ENCODE results near the gene CUEDC1. TPM values are rescaled to one million over a fixed set of nuclear protein-coding genes. Genes with fewer than 3 reads are reported as not detected.

The CUEDC1 gene
- total and polyA plus RNA-seq, 2 of the 13 experiments (the other 11 are each of a cell fraction or from before 2014, with no cell fraction given) = 7.4 to 12.9 TPM

GRCh38 chr17:57864273-57864672 lies 90.9 kb downstream of the CUEDC1 start:
- H3K9ac ChIP-seq (ENCODE audit: insufficient read depth, low read depth, low read length) = 0 out of 2 replicates have a peak overlapping the region, but pooled peaks have one; percentile 7
- no TSS peak for BruUV-seq (replicated peaks)
- no peaks in the 10 kb centered on the region for H3K9me3 ChIP-seq (ENCODE audit: low read length)
- no peaks in the 10 kb centered on the region for H4K20me1 ChIP-seq (ENCODE audit: insufficient read depth, low read length)
- 91% methylated on average over 8 of the region's 8 CpGs for WGBS (ENCODE audit: low lambda C conversion rate)
- DNase-seq (ENCODE audit: low spot score) (no peak), ATAC-seq (no peak), FAIRE-seq (no peak)
- peaks cover 14% of the 10 kb centered on the region for H3K79me2 ChIP-seq (ENCODE audit: insufficient read depth, low read length)
- ChIA-PET POLR2A (interaction anchor here (1.7 to 9.4 kb wide), 7 partner anchors 9 to 142 kb away, joined by 3 to 177 read pairs (median 43); partner anchors contain the start of genes MRPS23, SRSF1 and VEZF1), CTCF (ENCODE audit: low intra/inter-chr PET ratio, low total read pairs) (no interaction called here)
- no peaks in the 10 kb centered on the region; a peak in 1 of 5 replicates for H3K27me3 ChIP-seq (ENCODE audit: control insufficient read depth in 1 of 2, insufficient read depth in 2 of 2, low read length in 2 of 2)
- peaks cover 56% of the 10 kb centered on the region for H3K4me1 ChIP-seq (ENCODE audit: insufficient read depth, low read length)
- H3K36me3 ChIP-seq (replicated peaks in 1 of 2; ENCODE audit: control insufficient read depth in 1 of 2, insufficient read depth in 2 of 2, low read length in 2 of 2) = peaks cover 0 to 7% of the 10 kb centered on the region in 2 experiments; a peak in 1 of 5 replicates
- intact Hi-C loops (cut with micrococcal nuclease; ENCODE audit: unreplicated experiment) = no loop called here
- H3K4me2 ChIP-seq (ENCODE audit: low read depth, low read length) = peak overlapping the region; percentile 88
- in situ Hi-C loops (cut with HindIII; ENCODE audit: extremely low pct_ligation_motif_present, low pct_unique_long_range_greater_than_20kb) = loop anchor here (5.0 kb wide), 1 partner anchor 133 kb away; no protein-coding TSS in a partner anchor
- H2AFZ ChIP-seq (ENCODE audit: low read length) = no peak overlapping the region
- H3K27ac ChIP-seq (ENCODE audit: extremely low read length, insufficient read depth, low read length) = no peak overlapping the region
- peak overlapping the region in 1 of 3 experiments; percentile 90; a peak in 2 of 6 replicates for H3K4me3 ChIP-seq (replicated peaks in 1 of 3; ENCODE audit: insufficient read depth in 1 of 3, low read depth in 2 of 3, low read length in 3 of 3)
- TF ChIP-seq, protein P1, sequence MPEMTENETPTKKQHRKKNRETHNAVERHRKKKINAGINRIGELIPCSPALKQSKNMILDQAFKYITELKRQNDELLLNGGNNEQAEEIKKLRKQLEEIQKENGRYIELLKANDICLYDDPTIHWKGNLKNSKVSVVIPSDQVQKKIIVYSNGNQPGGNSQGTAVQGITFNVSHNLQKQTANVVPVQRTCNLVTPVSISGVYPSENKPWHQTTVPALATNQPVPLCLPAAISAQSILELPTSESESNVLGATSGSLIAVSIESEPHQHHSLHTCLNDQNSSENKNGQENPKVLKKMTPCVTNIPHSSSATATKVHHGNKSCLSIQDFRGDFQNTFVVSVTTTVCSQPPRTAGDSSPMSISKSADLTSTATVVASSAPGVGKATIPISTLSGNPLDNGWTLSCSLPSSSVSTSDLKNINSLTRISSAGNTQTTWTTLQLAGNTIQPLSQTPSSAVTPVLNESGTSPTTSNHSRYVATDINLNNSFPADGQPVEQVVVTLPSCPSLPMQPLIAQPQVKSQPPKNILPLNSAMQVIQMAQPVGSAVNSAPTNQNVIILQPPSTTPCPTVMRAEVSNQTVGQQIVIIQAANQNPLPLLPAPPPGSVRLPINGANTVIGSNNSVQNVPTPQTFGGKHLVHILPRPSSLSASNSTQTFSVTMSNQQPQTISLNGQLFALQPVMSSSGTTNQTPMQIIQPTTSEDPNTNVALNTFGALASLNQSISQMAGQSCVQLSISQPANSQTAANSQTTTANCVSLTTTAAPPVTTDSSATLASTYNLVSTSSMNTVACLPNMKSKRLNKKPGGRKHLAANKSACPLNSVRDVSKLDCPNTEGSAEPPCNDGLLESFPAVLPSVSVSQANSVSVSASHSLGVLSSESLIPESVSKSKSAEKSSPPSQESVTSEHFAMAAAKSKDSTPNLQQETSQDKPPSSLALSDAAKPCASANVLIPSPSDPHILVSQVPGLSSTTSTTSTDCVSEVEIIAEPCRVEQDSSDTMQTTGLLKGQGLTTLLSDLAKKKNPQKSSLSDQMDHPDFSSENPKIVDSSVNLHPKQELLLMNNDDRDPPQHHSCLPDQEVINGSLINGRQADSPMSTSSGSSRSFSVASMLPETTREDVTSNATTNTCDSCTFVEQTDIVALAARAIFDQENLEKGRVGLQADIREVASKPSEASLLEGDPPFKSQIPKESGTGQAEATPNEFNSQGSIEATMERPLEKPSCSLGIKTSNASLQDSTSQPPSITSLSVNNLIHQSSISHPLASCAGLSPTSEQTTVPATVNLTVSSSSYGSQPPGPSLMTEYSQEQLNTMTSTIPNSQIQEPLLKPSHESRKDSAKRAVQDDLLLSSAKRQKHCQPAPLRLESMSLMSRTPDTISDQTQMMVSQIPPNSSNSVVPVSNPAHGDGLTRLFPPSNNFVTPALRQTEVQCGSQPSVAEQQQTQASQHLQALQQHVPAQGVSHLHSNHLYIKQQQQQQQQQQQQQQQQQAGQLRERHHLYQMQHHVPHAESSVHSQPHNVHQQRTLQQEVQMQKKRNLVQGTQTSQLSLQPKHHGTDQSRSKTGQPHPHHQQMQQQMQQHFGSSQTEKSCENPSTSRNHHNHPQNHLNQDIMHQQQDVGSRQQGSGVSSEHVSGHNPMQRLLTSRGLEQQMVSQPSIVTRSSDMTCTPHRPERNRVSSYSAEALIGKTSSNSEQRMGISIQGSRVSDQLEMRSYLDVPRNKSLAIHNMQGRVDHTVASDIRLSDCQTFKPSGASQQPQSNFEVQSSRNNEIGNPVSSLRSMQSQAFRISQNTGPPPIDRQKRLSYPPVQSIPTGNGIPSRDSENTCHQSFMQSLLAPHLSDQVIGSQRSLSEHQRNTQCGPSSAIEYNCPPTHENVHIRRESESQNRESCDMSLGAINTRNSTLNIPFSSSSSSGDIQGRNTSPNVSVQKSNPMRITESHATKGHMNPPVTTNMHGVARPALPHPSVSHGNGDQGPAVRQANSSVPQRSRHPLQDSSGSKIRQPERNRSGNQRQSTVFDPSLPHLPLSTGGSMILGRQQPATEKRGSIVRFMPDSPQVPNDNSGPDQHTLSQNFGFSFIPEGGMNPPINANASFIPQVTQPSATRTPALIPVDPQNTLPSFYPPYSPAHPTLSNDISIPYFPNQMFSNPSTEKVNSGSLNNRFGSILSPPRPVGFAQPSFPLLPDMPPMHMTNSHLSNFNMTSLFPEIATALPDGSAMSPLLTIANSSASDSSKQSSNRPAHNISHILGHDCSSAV (CRISPR knock-in tag; IDR thresholded peaks at IDR 0.05; ENCODE audit: borderline replicate concordance) = no peak
- TF ChIP-seq ASH2L (IDR thresholded peaks at IDR 0.05; ENCODE audit: insufficient read length, low read depth, low read length) (no peak), ZNF280B (CRISPR knock-in tag; IDR thresholded peaks at IDR 0.05; ENCODE audit: borderline replicate concordance) (0 out of 2 replicates have a peak, but pooled peaks have one; percentile 39), ZNF558 (CRISPR knock-in tag; IDR thresholded peaks at IDR 0.05; ENCODE audit: borderline replicate concordance) (no peak), U2AF2 (IDR thresholded peaks at IDR 0.05; ENCODE audit: low read depth, low read length) (no peak), ZNF225 (CRISPR knock-in tag; IDR thresholded peaks at IDR 0.05) (0 out of 2 replicates have a peak, but pooled peaks have one; percentile 58), ZNF572 (CRISPR knock-in tag; IDR thresholded peaks at IDR 0.05) (no peak)
- TF ChIP-seq, protein P2, sequence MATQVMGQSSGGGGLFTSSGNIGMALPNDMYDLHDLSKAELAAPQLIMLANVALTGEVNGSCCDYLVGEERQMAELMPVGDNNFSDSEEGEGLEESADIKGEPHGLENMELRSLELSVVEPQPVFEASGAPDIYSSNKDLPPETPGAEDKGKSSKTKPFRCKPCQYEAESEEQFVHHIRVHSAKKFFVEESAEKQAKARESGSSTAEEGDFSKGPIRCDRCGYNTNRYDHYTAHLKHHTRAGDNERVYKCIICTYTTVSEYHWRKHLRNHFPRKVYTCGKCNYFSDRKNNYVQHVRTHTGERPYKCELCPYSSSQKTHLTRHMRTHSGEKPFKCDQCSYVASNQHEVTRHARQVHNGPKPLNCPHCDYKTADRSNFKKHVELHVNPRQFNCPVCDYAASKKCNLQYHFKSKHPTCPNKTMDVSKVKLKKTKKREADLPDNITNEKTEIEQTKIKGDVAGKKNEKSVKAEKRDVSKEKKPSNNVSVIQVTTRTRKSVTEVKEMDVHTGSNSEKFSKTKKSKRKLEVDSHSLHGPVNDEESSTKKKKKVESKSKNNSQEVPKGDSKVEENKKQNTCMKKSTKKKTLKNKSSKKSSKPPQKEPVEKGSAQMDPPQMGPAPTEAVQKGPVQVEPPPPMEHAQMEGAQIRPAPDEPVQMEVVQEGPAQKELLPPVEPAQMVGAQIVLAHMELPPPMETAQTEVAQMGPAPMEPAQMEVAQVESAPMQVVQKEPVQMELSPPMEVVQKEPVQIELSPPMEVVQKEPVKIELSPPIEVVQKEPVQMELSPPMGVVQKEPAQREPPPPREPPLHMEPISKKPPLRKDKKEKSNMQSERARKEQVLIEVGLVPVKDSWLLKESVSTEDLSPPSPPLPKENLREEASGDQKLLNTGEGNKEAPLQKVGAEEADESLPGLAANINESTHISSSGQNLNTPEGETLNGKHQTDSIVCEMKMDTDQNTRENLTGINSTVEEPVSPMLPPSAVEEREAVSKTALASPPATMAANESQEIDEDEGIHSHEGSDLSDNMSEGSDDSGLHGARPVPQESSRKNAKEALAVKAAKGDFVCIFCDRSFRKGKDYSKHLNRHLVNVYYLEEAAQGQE (IDR thresholded peaks at IDR 0.05; ENCODE audit: borderline replicate concordance in 1 of 2, low read depth in 1 of 2, low read length in 2 of 2) = no peak

Data from HepG2 (cell line).